Smooth muscle cell (in vitro differentiated cells): Measurements from ENCODE around the gene PTGIR. TPM values are rescaled to one million over a fixed set of nuclear protein-coding genes. Genes with fewer than 3 reads are reported as not detected.

Experiments used
- DNase-seq: peaks from one replicate; lab custom pipeline; 2025; ENCODE audit not compliant: unreplicated experiment; lab: John Stamatoyannopoulos, UW
- H2AFZ ChIP-seq: fragments of 200-600 bp; sonication (generic); 2 replicates; pipeline ENCODE4 v1.6.0; 2016; ENCODE audit warnings: antibody characterized with exemption, low read depth, mild to moderate bottlenecking
- H3F3A ChIP-seq: fragments of 200-600 bp; sonication (generic); 2 replicates; pipeline ENCODE4 v1.6.0; 2017; ENCODE audit warnings: antibody characterized with exemption, low read depth
- H3K27ac ChIP-seq: fragments of 200-600 bp; sonication (generic); 2 replicates; pipeline ENCODE4 v1.5.1; 2016; ENCODE audit warnings: low read depth, mild to moderate bottlenecking
- H3K27me3 ChIP-seq: fragments of 200-600 bp; sonication (generic); 2 replicates; pipeline ENCODE4 v1.6.1; 2016; ENCODE audit warnings: low read depth, mild to moderate bottlenecking
- H3K36me3 ChIP-seq: fragments of 200-600 bp; sonication (generic); 2 replicates; pipeline ENCODE4 v1.5.1; 2016; ENCODE audit warnings: low read depth
- H3K4me1 ChIP-seq: fragments of 200-600 bp; sonication (generic); 2 replicates; pipeline ENCODE4 v1.5.1; 2016; ENCODE audit warnings: low read depth
- H3K4me2 ChIP-seq: fragments of 200-600 bp; sonication (generic); 2 replicates; pipeline ENCODE4 v1.6.0; 2016; ENCODE audit warnings: mild to moderate bottlenecking
- H3K4me3 ChIP-seq: fragments of 200-600 bp; sonication (generic); 2 replicates; pipeline ENCODE4 v1.5.1; 2016; ENCODE audit warnings: mild to moderate bottlenecking
- H3K79me2 ChIP-seq: fragments of 200-600 bp; sonication (generic); 2 replicates; pipeline ENCODE4 v1.6.0; 2016; ENCODE audit warnings: low read depth, mild to moderate bottlenecking
- H3K9ac ChIP-seq: fragments of 200-600 bp; sonication (generic); 2 replicates; pipeline ENCODE4 v1.6.0; 2016; ENCODE audit warnings: low read depth
- H3K9me3 ChIP-seq: fragments of 200-600 bp; sonication (generic); replicated peaks from 2 replicates; pipeline ENCODE4 v1.5.1; 2016; ENCODE audit warnings: low read depth
- H4K20me1 ChIP-seq: fragments of 200-600 bp; sonication (generic); 2 replicates; pipeline ENCODE4 v1.6.0; 2016; ENCODE audit warnings: low read depth
- CTCF ChIP-seq: fragments of 200-600 bp; sonication (generic); IDR thresholded peaks from 2 replicates; pipeline ENCODE4 v1.5.1; 2017; ENCODE audit warnings: borderline replicate concordance, mild to moderate bottlenecking, antibody characterized with exemption; ENCODE audit not compliant: insufficient read depth, poor library complexity, severe bottlenecking
- WGBS: methylation state at CpG from one replicate; pipeline ENCODE4 v1.1.7; 2016; ENCODE audit warnings: low lambda C conversion rate; 5-methylcytosine and 5-hydroxymethylcytosine counted together
- polyA plus RNA-seq: library from polyadenylated mRNA; unstranded; fragments of >200 nt; fragmentation: Nextera tagmentation; extraction: Ambion mirVana; gene quantifications from 2 replicates; pipeline ENCODE4 v1.2.1, GENCODE V29; 2016
- total RNA-seq: library from RNA; depleted of rRNA; stranded (reverse); fragments of >200 nt; gene quantifications from 2 replicates; pipeline ENCODE4 v1.2.3, GENCODE V29; 2014

Gene PTGIR
- total and polyA plus RNA-seq, 2 experiments from 2014 or later: 0.09 to 0.81 TPM

- TF ChIP-seq CTCF: no peak
- H4K20me1 ChIP-seq: no peaks in the 10 kb centered on the region
- no peak overlapping the region for H3K4me2 ChIP-seq
- H2AFZ ChIP-seq: no peak overlapping the region
- H3K27ac ChIP-seq: no peak overlapping the region
- WGBS: 81% methylated on average over 9 of the region's 9 CpGs
- H3K79me2 ChIP-seq: no peaks in the 10 kb centered on the region
- H3K27me3 ChIP-seq: no peaks in the 10 kb centered on the region
- no peak for DNase-seq
- H3K4me1 ChIP-seq: peaks cover 9% of the 10 kb centered on the region
- H3K36me3 ChIP-seq: no peaks in the 10 kb centered on the region
- H3K9ac ChIP-seq: no peak overlapping the region
- H3F3A ChIP-seq: no peaks in the 10 kb centered on the region
- H3K4me3 ChIP-seq: no peak overlapping the region
- H3K9me3 ChIP-seq: no peaks in the 10 kb centered on the region
These were observed 6.1 kb downstream of the PTGIR start for GRCh38 chr19:46618670-46619231.

- Histone ChIP-seq H2AFZ (no peak overlapping the region), H3K9ac (no peak overlapping the region), H3K4me2 (no peak overlapping the region), H3F3A (no peaks in the 10 kb centered on the region), H4K20me1 (no peaks in the 10 kb centered on the region), H3K4me3 (no peak overlapping the region), H3K27me3 (no peaks in the 10 kb centered on the region), H3K79me2 (no peaks in the 10 kb centered on the region), H3K36me3 (no peaks in the 10 kb centered on the region), H3K9me3 (no peaks in the 10 kb centered on the region), H3K4me1 (peaks cover 9% of the 10 kb centered on the region), H3K27ac (no peak overlapping the region)
- WGBS: 96% methylated on average over 6 of the region's 6 CpGs
- no peak for DNase-seq
- no peak for TF ChIP-seq CTCF
These were observed 7.3 kb downstream of the PTGIR start for GRCh38 chr19:46617601-46618000.

- TF ChIP-seq CTCF: peak; percentile 36
- H3K9ac ChIP-seq: no peak overlapping the region
- H3F3A ChIP-seq: no peaks in the 10 kb centered on the region
- H4K20me1 ChIP-seq: no peaks in the 10 kb centered on the region
- peaks cover 9% of the 10 kb centered on the region for H3K4me1 ChIP-seq
- no peak overlapping the region for H3K4me3 ChIP-seq
- H3K79me2 ChIP-seq: no peaks in the 10 kb centered on the region
- no peak overlapping the region for H3K27ac ChIP-seq
- peak; percentile 22 for DNase-seq
- H3K36me3 ChIP-seq: no peaks in the 10 kb centered on the region
- WGBS: 46% methylated on average over 17 of the region's 17 CpGs
- peak overlapping the region; percentile 15 for H3K4me2 ChIP-seq
- H2AFZ ChIP-seq: no peak overlapping the region
- H3K27me3 ChIP-seq: no peaks in the 10 kb centered on the region
- no peaks in the 10 kb centered on the region for H3K9me3 ChIP-seq
These were observed 8.1 kb downstream of the PTGIR start for GRCh38 chr19:46616631-46617322.

GRCh38 chr19:46615966-46616365, 8.9 kb downstream of the PTGIR start:
- H3K27me3 ChIP-seq: no peaks in the 10 kb centered on the region
- no peak overlapping the region for H3K9ac ChIP-seq
- H3K27ac ChIP-seq: no peak overlapping the region
- TF ChIP-seq CTCF: no peak
- no peaks in the 10 kb centered on the region for H3F3A ChIP-seq
- no peaks in the 10 kb centered on the region for H3K36me3 ChIP-seq
- no peak overlapping the region for H2AFZ ChIP-seq
- no peak overlapping the region for H3K4me3 ChIP-seq
- 89% methylated on average over 10 of the region's 10 CpGs for WGBS
- H3K9me3 ChIP-seq: no peaks in the 10 kb centered on the region
- no peak overlapping the region for H3K4me2 ChIP-seq
- H3K4me1 ChIP-seq: peaks cover 5% of the 10 kb centered on the region
- H4K20me1 ChIP-seq: no peaks in the 10 kb centered on the region
- no peaks in the 10 kb centered on the region for H3K79me2 ChIP-seq
- DNase-seq: no peak
